A549 (cell line): Measurements from ENCODE around the gene SPSB1.

Source experiments
- CTCF ChIP-seq: fragments of >200 bp; sonication (Bioruptor Twin); formaldehyde crosslinking; IDR thresholded peaks from 3 replicates; pipeline ENCODE4 v1.5.1; 2016
- JUNB ChIP-seq: fragments of >200 bp; sonication (Bioruptor Twin); formaldehyde crosslinking; IDR thresholded peaks from 2 replicates; pipeline ENCODE4 v1.6.1; 2016
- KDM1A ChIP-seq: fragments of 200-600 bp; sonication (generic); IDR thresholded peaks from 2 replicates; pipeline ENCODE4 v1.6.1; 2016; ENCODE audit warnings: low read depth, mild to moderate bottlenecking
- KDM5A ChIP-seq: fragments of 200-600 bp; sonication (generic); IDR thresholded peaks from 2 replicates; pipeline ENCODE4 v1.6.1; 2016; ENCODE audit warnings: antibody characterized with exemption, mild to moderate bottlenecking
- RFX5 ChIP-seq: fragments of 450-650 bp; IDR thresholded peaks from 2 replicates; pipeline ENCODE4 v1.7.1; 2014; ENCODE audit warnings: antibody characterized with exemption, mild to moderate bottlenecking, moderate library complexity
- RNF2 ChIP-seq: fragments of 200-600 bp; sonication (generic); IDR thresholded peaks from 2 replicates; pipeline ENCODE4 v1.6.1; 2016; ENCODE audit warnings: low read depth, mild to moderate bottlenecking, antibody characterized with exemption, moderate library complexity, borderline replicate concordance
- USF2 ChIP-seq: fragments of 450-650 bp; IDR thresholded peaks from 2 replicates; pipeline ENCODE4 v1.6.1; 2014; ENCODE audit warnings: antibody characterized with exemption

- TF ChIP-seq USF2 (no peak), KDM5A (no peak), CTCF (no peak), JUNB (no peak), RFX5 (no peak), KDM1A (no peak), RNF2 (no peak)
These were observed 21.4 kb downstream of the SPSB1 start for GRCh38 chr1:9314111-9314510.
